ENCODE results near the gene C14orf93.
A peak's percentile ranks its signal among the peaks of the same experiment; 100 is the strongest.
"Not testable (repeated sequence)": the region's sequence is repeated elsewhere in the genome, so short reads cannot be mapped to it uniquely, and the experiment has no call there.

The C14orf93 gene

DNA sequence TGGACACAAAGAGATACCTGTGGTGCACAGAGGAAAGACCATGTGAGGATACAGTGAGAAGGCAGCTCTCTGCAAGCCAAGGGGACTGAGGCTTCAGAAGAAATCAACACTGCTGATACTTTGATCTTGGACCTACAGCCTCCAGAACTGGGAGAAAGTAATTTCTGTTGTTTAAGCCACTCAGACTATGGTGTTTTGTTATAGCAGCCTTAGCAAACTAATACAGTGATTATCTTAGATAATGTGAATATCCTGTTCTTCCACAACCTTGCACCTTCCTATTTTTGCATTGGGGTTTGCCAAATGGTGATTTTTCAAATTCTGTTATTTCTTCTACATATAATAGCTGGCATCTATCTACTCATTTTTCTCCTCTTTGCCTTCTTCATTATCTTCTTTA is 8.2 kb upstream of the C14orf93 start:
- no peak for DNase-seq

DNA sequence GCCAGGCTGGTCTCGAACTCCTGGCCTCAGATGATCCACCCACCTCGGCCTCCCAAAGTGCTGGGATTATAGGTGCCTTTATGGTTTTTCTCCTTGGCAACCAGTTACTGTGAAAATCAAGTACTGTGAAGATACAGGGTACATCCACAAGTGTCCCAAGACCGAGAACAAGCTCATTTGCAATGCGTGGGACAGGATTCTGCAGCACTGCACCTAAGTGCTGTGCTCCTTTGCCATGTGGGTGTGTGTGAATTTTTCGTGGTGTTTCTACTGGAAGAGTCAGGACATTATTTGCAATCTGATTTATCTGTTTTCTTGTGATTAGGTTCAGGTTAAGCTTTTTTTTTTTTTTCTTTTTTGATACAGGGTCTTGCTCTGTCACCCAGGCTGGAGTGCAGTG is 7.1 kb upstream of the C14orf93 start:
- no peak for DNase-seq

DNA sequence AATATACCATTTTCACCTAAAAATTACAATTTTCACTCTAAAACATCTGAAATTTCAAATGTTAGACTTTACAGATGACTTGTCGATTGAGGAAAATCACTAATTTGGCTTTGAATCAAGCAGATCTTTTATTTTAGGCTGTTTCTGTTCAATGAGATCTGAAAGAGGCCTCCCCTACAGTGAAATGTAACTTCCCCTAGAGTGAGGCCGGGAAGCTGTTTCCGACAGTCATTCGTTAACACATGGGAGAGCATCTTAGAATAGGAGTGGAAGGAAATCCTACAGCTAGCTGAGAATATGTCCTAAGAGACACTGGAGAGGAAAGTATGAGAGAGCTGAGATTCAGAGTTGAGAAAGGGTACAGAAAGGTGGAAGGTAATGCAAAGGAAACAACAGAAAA is 5.7 kb upstream of the C14orf93 start:
- DNase-seq: no peak

DNA sequence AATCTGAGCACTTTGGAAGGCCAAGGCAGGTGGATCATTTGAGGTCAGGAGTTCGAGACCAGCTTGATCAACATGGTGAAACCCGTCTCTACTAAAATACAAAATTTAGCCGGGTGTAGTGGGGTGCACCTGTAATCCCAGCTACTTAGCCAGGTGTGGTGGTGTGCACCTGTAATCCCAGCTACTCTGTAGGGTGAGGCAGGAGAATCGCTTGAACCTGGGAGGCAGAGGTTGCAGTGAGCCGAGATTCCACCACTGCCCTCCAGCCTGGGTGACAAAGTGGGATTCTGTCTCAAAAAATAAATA is 3.8 kb upstream of the C14orf93 start:
- not testable (repeated sequence) for DNase-seq

DNA sequence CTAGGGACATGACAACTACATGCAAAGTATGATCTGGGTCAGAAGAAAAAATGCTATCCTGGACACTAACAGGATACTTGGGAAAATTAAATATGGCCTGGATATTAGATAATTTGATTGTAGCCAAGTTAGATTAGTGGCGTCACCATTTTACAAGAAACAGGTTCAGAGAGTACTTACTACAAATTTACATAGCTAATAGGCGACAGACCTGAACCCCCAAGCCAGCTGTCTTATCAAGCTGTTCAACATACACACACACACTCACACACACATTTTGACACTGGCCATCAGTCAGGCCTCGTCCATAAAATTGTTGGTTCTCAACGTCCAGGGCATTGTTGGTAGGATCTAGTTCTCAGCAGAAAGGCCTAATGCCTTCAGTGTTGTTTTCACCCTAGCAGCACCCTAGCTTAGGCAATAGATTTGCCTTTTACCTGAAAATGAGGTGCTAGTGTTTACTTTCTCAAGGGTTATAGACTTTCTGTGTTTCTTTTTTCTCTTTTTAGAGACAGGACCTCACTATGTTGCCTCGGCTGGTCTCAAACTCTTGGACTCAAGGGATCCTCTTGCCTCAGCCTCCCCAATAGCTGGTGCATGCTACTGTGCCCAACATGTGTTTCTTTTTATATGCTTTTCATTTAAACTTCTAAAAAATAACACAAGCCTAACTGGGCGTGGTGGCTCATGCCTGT is 3.3 kb upstream of the C14orf93 start:
- DNase-seq: no peak

DNA sequence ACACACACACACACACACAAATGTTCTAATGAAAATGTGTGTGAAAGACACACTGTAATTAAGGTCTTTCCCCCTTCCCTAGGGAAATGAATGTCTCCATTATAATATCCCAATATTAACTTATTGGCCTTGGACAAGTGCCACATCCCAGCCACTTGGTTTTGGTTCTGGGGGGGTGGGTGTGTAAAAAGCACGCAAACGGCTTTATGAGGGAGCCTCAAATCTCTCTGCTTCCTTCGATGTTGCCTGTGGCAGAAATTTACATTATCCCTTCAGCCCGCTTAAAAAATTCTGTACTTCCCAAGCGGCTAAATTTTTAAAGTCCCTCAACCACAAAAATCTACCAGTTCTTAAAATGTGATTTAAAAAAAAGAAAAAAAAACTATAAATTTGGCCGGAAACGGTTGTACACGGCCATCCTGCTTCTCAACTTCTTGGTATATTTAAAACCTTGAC is 432 bp downstream of the C14orf93 start:
- DNase-seq: no peak

DNA sequence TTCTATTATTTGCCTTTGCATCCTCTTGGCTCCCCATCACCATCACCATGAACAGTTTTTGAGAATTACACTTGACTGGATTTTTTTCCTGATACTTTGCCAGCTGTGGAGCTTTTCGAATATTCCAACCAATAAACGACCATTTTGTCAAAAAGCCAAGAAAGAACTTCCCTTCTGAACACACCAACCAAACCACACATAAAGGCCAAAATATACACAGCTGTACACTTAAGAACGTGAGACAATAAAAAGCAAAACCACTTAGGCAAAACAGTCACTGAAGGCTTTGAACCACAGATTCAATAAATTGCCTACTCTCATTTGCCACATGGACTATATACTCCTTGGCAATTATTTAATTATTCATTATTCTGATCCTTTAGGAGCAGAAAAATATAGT is 1.1 kb downstream of the C14orf93 start:
- DNase-seq: no peak

DNA sequence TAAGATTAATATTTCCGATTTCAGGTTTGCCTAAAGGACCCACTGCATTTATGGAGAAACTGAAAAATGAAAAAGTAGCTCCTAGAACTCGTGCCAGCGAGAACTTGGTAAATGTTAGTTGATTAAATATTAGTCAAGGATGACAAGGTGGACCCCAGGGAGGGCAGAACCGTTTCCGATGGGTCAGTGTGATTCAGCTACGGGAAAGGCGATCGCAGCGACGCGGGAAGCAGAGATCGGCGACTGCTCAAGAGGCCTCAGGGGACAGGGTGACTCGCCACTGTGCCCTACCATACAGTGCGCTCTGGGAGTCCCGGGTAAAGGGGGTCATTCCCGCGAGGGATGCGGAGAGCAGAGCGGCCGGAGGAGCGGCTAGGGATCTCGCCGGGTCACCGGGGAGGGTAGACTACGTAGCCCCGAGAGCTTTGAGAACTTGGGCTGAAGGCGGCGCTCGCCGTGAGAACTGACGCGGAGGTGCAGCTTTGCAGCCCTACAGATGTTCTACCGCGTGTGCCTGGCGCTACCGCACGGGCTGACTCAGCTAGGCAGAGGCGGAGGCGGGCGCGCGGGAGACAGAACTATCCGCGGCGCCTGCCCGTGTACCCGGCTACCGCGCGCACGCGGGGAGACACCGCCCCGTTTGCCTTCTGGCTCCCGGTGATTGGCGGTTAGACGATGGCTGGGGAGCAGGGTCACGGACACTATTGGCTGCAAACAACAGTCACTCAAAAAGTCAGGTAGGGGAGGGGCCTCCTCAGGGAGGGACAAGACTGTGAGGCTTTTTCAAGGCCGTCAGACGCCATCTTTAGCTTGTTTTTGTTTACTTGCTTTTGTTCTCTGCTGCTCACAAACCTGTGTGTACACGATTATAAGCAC is 3.2 kb downstream of the C14orf93 start:
- DNase-seq: peak; percentile 94

DNA sequence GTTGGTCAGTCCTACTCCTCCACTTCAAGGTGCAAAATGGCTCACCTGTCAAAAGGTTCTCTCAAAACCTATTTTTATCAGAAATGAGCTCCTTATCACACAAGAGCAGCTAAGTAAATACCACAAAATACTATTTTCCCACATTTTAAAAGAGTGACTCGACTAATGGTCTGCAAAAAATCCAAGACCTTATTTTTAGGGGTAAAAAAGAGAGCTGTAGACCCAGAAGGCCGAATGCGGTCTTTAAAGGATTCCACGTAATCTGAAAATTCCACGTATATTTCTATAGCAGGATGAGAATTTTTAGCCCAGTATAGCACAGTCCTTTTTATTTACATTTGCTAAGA is 3.8 kb downstream of the C14orf93 start:
- no peak for DNase-seq

DNA sequence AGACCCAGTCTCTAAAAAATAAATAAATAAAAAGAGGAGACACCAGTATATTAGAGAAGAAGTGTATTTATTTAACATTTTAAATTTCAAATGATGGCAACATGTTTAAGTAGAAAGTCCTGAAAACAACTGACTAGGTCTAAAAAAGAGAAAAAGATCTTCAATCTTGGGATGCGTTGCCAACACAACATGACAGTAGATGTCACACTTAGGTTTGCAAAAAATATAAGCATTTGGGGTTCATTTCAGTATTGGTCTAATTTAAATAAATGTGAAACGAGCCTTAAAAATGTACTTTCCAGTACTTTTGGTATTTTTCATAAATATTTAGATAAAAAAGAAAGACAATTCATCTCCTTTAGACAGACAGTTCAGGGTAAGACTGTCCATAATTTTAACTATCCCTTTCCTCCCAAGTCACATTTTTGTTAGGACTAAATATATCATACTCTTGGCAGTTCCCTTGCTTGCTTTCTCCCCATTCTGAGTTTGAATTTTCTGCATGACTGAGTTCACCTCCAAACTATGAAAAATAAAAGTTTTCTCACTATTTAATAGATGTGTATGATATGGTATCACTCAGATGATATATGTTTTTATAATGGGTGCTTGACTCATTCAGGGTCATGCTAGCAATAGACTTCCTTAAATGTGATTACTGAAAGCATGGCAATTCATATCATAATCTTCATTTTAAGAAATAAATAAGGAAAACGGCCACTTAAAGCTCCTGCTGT is 4.3 kb downstream of the C14orf93 start:
- DNase-seq: no peak

DNA sequence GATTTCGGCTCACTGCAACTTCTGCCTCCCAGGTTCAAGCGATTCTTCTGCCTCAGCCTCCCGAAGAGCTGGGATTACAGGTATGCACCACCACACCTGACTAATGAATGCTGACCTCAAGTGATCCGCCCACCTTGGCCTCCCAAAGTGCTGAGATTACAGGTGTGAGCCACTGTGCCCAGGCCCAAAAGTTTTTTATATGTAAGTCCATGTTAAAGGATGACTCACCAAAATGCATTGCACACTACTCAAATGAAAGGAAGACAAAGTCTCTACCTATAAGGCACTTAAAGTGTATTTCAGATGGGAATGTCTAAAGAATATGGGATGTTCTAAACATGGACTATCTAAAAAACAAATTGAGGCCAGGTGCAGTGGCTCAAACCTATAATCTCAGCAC is 5.7 kb downstream of the C14orf93 start:
- not testable (repeated sequence) for DNase-seq

DNA sequence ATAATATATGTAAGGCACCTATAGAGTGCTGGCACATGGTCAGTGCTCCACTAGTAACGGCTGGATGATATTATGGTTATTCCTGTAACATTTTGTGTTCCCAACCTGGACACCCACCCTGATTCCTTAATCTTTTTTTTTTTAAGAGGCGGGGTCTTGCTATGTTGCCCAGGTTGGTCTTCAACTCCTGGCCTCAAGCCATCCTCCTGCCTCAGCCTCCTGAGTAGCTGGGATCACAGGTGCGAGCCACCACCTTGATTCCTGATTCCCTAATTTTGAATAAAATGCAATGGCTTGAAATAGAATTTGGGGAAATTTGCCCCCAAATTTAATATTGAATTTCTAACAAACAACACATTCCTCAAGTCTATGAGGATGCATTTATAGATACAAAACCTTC is 7.4 kb downstream of the C14orf93 start:
- DNase-seq: no peak

DNA sequence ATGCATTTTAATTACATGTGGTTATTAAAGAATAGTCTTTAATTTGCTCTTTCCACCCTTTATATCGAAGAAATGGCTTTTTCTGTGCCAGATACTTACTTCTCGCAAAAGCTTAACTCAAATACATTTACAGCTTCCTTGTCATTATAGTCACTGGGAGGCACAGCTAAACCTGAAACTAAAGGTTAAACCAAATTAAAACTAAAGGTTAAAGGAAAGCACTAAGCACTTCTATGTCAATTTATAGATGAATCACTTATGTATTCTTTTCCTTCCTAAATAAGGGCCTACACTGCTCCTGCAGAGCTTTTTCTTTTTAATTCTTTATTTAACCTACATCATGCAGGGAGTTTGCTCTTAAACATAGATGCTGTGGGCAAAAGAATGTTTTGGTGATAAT is 9.1 kb downstream of the C14orf93 start:
- DNase-seq: no peak

DNA sequence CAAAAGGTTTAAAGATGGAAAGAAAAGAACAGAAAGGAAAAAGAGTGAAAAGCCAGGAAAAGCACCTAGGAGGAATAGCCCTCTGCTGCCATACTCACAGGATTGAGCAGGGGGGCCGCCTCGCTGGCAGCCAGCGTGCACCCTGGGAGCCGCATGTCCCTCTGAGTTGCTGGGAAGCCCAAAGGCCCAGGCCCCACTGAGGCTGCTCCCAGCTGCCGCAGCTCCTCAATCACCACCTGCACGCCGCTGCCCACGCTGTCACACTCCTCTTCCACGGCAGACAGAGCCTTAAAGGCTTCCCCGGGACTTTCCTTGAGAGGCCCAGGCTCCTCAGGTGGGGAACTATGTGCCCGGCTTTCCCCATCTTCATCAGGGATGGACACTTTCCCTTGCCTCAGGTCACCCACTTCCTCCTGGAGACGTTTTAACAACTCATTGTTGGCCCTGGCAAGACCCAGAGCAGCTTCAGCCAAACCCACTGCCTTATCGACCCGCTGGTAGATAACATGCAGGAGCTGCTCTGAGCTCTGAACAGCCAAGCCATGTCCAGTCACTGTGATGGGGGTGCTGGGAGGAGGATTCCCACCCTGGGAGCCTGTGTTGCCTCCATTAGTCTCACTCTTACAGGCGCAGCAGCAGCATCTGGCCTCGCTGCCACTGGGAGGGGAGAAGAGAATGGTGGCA is 11.5 kb downstream of the C14orf93 start:
- DNase-seq: no peak

DNA sequence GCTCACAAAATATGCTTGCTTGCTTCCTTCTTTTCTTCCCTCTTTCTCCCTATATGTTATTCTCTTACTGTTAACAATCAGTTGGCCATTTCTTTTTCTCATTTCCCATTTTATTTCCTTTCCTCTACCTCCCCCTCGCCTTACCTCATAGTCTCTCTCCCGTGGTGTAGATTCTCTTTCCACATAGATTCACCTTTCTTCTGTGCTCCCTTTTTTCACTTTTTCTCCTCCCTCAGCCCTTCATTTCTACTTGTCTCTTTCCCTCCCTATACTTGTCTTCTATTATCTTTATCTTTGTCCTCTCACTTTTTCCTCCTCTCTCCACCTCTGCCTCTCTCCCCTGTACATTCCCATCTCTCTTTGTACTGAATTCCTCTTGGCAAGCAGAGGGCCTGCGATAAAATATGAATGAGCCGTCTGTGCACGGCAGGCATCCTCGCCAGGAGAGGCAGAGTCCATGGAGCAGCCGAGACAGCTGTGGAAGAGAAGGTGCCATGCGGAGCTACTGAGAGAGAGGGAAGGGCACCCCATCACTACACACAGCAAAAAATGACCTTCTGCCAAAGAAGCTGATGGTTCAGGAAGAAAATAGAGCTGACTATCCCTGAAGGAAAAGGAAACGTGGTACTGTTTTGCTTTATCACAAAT is 12.1 kb downstream of the C14orf93 start:
- DNase-seq: no peak

DNA sequence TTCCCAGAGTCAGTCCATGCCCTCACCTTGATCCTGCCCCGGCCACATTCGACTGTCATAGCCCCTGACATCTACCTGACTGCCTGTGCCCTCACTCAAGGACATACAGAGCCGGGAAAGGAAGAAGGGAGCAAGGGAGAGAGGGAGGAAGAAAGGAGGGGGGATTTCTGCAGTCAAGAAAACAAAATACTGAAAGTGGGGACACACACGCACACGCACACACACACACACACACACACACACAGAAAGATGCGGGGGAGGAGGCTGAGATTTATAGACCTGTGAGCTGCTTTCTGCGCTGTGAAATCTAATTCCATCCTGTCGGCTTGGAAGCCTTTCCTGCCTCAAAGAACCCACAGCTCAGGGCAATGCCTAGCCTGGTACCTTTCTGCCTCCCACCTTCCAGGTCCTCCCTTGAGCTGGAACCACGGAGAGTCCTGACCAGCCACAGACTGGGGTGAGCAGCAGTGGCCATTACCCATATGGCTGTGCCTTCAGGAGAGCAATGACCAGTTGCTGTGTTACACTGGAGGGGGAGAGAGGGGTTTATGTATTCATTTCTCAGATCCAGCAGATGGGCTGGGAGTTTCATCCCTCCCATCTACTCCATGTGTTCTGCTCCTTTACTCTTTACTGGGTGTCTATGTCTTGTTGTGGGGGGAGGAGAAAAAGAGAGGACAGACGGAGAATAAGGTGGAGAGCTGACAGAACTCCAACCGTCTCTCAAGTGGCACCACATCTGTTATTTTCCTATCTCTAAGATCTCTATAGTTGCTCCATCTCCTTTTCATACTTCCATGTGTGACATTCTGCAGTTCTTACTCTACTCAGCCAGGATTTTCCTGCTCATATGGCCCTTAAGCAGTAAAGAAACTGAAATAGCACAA is 12.9 kb downstream of the C14orf93 start:
- no peak for DNase-seq

DNA sequence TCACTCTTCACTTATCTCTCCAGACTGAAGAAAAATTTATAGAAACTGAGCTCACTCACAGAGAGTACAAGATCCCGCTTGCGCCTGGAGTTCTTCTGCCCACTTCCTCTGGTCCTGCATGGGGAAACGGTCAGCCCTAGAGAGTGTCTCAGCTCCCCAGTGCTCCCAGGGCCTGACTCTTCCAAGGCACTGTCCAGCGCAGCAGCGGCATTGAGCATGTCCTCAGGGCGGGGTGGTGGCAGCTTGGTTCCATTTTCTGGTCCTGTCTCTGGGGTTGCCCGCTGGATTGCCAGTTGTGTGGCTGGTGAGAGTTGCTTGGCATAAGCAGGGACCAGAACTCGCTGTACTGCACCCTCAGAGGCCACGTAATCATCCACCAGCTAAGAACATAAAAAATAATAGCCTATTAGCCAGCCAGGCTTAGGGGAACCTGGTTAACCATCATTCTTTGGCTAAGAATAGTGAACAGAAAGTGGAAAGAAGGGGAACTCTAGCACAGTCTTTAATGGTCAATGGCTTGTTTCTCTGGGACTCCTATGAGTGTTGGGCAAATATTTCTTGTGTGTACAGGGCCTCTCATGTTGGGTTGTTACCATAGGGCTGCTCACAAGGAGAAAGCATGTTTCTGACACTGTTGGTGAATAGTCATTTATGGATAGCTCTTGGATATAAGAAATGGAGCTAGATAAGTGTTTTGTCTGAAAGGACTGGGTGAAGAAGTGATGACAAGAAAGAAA is 13.9 kb downstream of the C14orf93 start:
- no peak for DNase-seq

DNA sequence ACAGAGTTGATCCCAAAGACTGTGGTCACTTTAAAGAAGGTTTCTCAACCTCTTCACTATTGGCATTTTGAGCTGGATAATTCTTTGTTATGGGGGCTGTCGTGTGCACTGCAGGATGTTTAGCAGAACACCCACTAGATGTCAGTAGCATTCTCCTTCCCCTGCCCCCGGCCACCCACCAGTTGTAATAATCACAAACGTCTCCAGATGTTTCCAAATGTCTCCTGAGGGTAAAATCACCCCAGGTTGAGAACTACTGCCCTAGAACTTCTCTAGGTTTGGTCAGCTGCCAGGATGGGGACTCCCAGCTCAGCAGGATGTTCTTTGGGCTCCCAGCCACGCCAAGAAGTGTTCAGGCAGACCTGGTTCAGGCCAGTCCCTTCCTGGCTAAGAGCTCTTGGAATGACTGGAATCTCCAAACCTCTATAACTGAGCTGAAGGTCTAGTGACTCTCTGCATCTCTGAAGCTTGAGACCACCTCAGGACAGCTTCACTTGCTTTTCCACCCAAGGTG is 15.1 kb downstream of the C14orf93 start:
- DNase-seq: no peak

DNA sequence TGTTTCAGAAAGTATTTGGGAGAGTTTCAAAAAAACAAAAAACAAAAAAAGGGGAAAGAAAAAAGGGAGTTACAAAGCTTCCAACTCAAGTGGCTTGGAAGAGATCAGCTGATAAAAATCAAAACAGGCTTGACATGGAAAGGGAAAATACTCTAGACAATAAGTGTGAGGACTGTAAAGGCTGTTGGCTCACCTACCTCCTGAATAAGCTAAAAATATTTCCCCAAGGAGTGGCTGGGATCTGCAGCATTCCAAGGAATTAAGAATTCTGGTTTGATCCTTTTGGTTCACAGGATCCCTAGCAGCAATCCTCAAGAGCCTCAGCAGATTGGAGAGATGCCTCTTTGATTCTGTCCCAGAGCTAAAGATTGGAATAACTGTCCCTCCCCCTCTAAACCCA is 16.4 kb downstream of the C14orf93 start:
- DNase-seq: no peak

DNA sequence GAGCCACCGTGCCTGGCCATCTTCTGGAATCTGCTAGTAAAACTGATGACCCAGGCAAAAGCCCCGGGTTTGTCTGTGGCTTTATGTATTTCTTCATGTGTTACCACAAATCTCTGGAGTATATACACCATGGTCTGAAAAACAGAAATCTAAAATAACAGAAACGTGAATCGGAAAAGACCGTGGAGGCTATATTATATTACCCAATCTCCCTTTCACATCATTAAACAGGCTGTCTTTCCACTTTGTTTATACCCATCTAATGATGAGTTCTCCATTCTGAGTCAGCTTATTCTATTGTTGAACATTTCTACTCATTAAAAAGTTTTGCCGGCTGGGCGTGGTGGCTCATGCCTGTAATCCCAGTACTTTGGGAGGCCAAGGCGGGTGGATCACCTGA is 18.1 kb downstream of the C14orf93 start:
- DNase-seq: no peak

DNA sequence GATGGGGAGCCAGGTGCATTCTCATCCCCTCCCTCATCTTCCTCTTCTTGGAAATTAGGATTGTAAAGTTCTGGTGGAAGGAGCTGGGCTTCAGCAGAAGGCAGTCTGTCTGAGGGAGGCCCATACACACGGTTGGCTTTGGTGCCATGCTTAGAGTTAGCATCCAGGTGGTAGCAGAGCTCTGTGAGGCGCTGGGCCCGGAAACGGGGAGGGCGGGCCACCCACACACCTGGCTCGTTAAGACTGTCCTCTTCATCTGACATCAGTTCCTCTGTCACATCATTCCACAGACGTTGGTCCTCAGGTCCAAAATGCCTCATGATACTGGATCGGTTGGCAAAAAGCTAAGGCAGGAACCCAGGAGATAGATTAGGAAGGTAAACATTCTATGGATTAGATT is 22.7 kb downstream of the C14orf93 start:
- no peak for DNase-seq
